Endothelial cell of umbilical vein (primary cell): Measurements from ENCODE around the gene CYGB. TPM values are rescaled to one million over a fixed set of nuclear protein-coding genes. Genes with fewer than 3 reads are reported as not detected.
A peak's percentile ranks its signal among the peaks of the same experiment; 100 is the strongest.

ENCODE experiments used
- BruUV-seq: library from RNA; stranded (reverse); fragments of 400-500 nt; replicated peaks from 2 replicates; lab custom pipeline; 2021; lab: Mats Ljungman, UMichigan
- CTCF ChIA-PET: fragments of 300-600, 350-600 bp; sonication (Branson Sonifier 250); formaldehyde crosslinking; loops from one replicate; lab custom pipeline; 2021; ENCODE audit warnings: antibody characterized with exemption, inconsistent platforms; lab: Charles Lee
- POLR2A ChIA-PET: fragments of 300-600, 350-600 bp; sonication (Branson Sonifier 250); formaldehyde crosslinking; loops from one replicate; lab custom pipeline; 2021; ENCODE audit warnings: antibody characterized with exemption, inconsistent platforms; lab: Charles Lee
- DNase-seq: peaks from one replicate; pipeline ENCODE4 v3.0.0-alpha.2; 2011; ENCODE audit warnings: low read depth, low spot score
- FAIRE-seq: peaks from 2 replicates; lab custom pipeline; 2011; peaks lifted over from hg19 to GRCh38; lab: Jason Lieb, UNC
- H2AFZ ChIP-seq: 2 replicates; pipeline ENCODE4 v1.6.0; 2012; ENCODE audit warnings: low read depth, low read length, control low read depth, inconsistent platforms
- H3K27ac ChIP-seq: 2 replicates; pipeline ENCODE4 v1.5.1; 2011; ENCODE audit warnings: low read depth, mild to moderate bottlenecking, control low read depth, low read length, moderate library complexity; ENCODE audit not compliant: insufficient read depth
- H3K27me3 ChIP-seq, 2 experiments: 2 replicates each; pipeline versions ENCODE4 v1.6.0 to v1.6.1; 2011; ENCODE audit warnings: low read length in 2 of 2, mixed read lengths in 1 of 2; ENCODE audit not compliant: control insufficient read depth in 2 of 2, insufficient read depth in 2 of 2
- H3K36me3 ChIP-seq, 2 experiments: 2 replicates in 1 of 2; 3 replicates in 1 of 2; pipeline ENCODE4 v1.5.1; 2011; ENCODE audit warnings: low read length in 2 of 2, mild to moderate bottlenecking in 1 of 2, moderate library complexity in 1 of 2; ENCODE audit not compliant: control insufficient read depth in 2 of 2, insufficient read depth in 2 of 2; ENCODE audit errors: extremely low read depth in 1 of 2
- H3K4me1 ChIP-seq: 3 replicates; pipeline ENCODE4 v1.5.1; 2011; ENCODE audit warnings: mild to moderate bottlenecking, low read length; ENCODE audit not compliant: control insufficient read depth, insufficient read depth; ENCODE audit errors: extremely low read depth
- H3K4me2 ChIP-seq: 2 replicates; pipeline ENCODE4 v1.6.1; 2011; ENCODE audit warnings: low read length, control low read depth, mixed read lengths; ENCODE audit not compliant: insufficient read depth
- H3K4me3 ChIP-seq, 3 experiments: fragments of 200-600 bp in 1 of 3; sonication (generic), shearing (Covaris generic) in 1 of 3; replicated peaks in 1 of 3; 2 replicates each; pipeline ENCODE4 v1.5.1; 2011 to 2016; ENCODE audit warnings: control low read depth in 3 of 3, low read length in 3 of 3, mild to moderate bottlenecking in 2 of 3, inconsistent platforms in 1 of 3, low read depth in 1 of 3, moderate library complexity in 1 of 3; ENCODE audit not compliant: insufficient read depth in 1 of 3
- H3K79me2 ChIP-seq: 2 replicates; pipeline ENCODE4 v1.6.0; 2012; ENCODE audit warnings: low read length, inconsistent platforms; ENCODE audit not compliant: control insufficient read depth, insufficient read depth
- H3K9ac ChIP-seq: replicated peaks from 2 replicates; pipeline ENCODE3; 2011; ENCODE audit warnings: low read length, control low read depth; ENCODE audit not compliant: insufficient read depth; ENCODE audit errors: extremely low read depth
- H3K9me1 ChIP-seq: replicated peaks from 3 replicates; pipeline ENCODE4 v1.6.0; 2011; ENCODE audit warnings: mild to moderate bottlenecking, low read length; ENCODE audit not compliant: control insufficient read depth, insufficient read depth; ENCODE audit errors: extremely low read depth
- H3K9me3 ChIP-seq: replicated peaks from 2 replicates; pipeline ENCODE4 v1.5.1; 2012; ENCODE audit warnings: low read length, inconsistent platforms; ENCODE audit not compliant: control insufficient read depth, insufficient read depth
- H4K20me1 ChIP-seq: replicated peaks from 2 replicates; pipeline ENCODE3; 2011; ENCODE audit warnings: mild to moderate bottlenecking, low read length; ENCODE audit not compliant: control insufficient read depth, insufficient read depth; ENCODE audit errors: extremely low read depth
- CTCF ChIP-seq, 2 donors: IDR thresholded peaks; 1 replicate in 1 of 2; 2 replicates in 1 of 2; pipeline ENCODE4 v1.5.1; 2011; ENCODE audit warnings: low read length in 2 of 2, mild to moderate bottlenecking in 2 of 2, moderate library complexity in 2 of 2, control low read depth in 1 of 2, inconsistent platforms in 1 of 2, low read depth in 1 of 2; ENCODE audit not compliant: insufficient read depth in 1 of 2; ENCODE audit errors: extremely low read depth in 1 of 2
- EZH2 ChIP-seq: IDR thresholded peaks from 2 replicates; pipeline ENCODE4 v1.6.1; 2012; ENCODE audit warnings: borderline replicate concordance, low read depth, mild to moderate bottlenecking, moderate library complexity, low read length, inconsistent platforms; ENCODE audit not compliant: severe bottlenecking
- FOS ChIP-seq: IDR thresholded peaks from 2 replicates; pipeline ENCODE4 v1.6.1; 2011; ENCODE audit warnings: mild to moderate bottlenecking, low read length, moderate library complexity, borderline replicate concordance; ENCODE audit not compliant: insufficient read depth
- JUN ChIP-seq: IDR thresholded peaks from 2 replicates; pipeline ENCODE4 v1.6.1; 2011; ENCODE audit warnings: borderline replicate concordance, low read depth; ENCODE audit not compliant: insufficient read length, insufficient read depth
- MYC ChIP-seq: IDR thresholded peaks from one replicate; pipeline ENCODE4 v1.6.1; 2011; ENCODE audit warnings: mild to moderate bottlenecking, low read depth, low read length
- POLR2A ChIP-seq: IDR thresholded peaks from 2 replicates; pipeline ENCODE4 v1.6.1; 2012; ENCODE audit warnings: low read depth, mild to moderate bottlenecking, control low read depth, low read length
- POLR2AphosphoS5 ChIP-seq: IDR thresholded peaks from 2 replicates; pipeline ENCODE4 v1.6.1; 2012; ENCODE audit warnings: low read depth, mild to moderate bottlenecking, control low read depth, low read length, moderate library complexity; ENCODE audit not compliant: insufficient read depth
- dilution Hi-C: fragments of 300-500 bp; cut with MboI; formaldehyde crosslinking; loops from one replicate; pipeline ENCODE4 v1.15.0; 2019; ENCODE audit warnings: low sequenced_read_pairs; ENCODE audit not compliant: extremely low pct_ligation_motif_present
- intact Hi-C: fragments of 100-400 bp; cut with micrococcal nuclease; formaldehyde crosslinking; loops from one replicate; pipeline ENCODE4 v1.10.0; 2022
- polyA plus RNA-seq, 4 experiments: library from polyadenylated mRNA; depleted of rRNA in 3 of 4; stranded (reverse) in 3 of 4; unstranded in 1 of 4; fragments of >200 nt; gene quantifications; 2 replicates each; pipeline versions ENCODE4 v1.2.1 to v1.2.3, GENCODE V29; 2011 to 2012; ENCODE audit warnings: missing spikeins in 1 of 4
- total RNA-seq: library from RNA; stranded (reverse); gene quantifications from 2 replicates; pipeline ENCODE4 v1.2.3, GENCODE V29; 2021

CYGB gene
- total and polyA plus RNA-seq, 2 donors (not counting 3 experiments of a cell fraction or from before 2014, with no cell fraction given): 0.22 to 0.91 TPM

GRCh38 chr17:76492123-76492988 lies 45.2 kb downstream of the CYGB start:
- intact Hi-C loops: no loop called here
- Histone ChIP-seq H3K4me3 (no peak overlapping the region), H3K9me3 (no peaks in the 10 kb centered on the region), H3K27me3 (no peaks in the 10 kb centered on the region), H3K9ac (peak overlapping the region; percentile 14), H3K9me1 (no peaks in the 10 kb centered on the region), H3K36me3 (no peaks in the 10 kb centered on the region), H3K27ac (peak overlapping the region; percentile 42), H4K20me1 (no peaks in the 10 kb centered on the region), H3K79me2 (peaks cover 3% of the 10 kb centered on the region), H3K4me1 (peaks cover 20% of the 10 kb centered on the region), H2AFZ (no peak overlapping the region), H3K4me2 (peak overlapping the region; percentile 6)
- FAIRE-seq (no peak), DNase-seq (no peak)
- TF ChIP-seq POLR2AphosphoS5 (no peak), EZH2 (no peak), JUN (no peak), CTCF (IDR thresholded peaks at IDR 0.05; ENCODE audit: extremely low read depth in 1 of 2, insufficient read depth in 1 of 2, low read depth in 1 of 2, low read length in 2 of 2) (no peak), MYC (no peak), FOS (no peak), POLR2A (no peak)
- dilution Hi-C loops: no loop called here
- POLR2A ChIA-PET: no interaction called here
- no TSS peak for BruUV-seq
- CTCF ChIA-PET: interaction anchor here (0.9 to 1.9 kb wide), 12 partner anchors 10 to 84 kb away, joined by 3 to 12 read pairs (median 4); partner anchors contain the start of genes AANAT and RHBDF2
